SK-N-SH (cell line): ENCODE measurements around the gene MEIS1.

Experiments used
- CTCF ChIP-seq: fragments of 200-600 bp; sonication (generic); IDR thresholded peaks from 2 replicates; pipeline ENCODE4 v1.6.1; 2017; ENCODE audit warnings: antibody characterized with exemption, mild to moderate bottlenecking, moderate library complexity
- MAX ChIP-seq: IDR thresholded peaks from 2 replicates; pipeline ENCODE4 v1.4.0; 2012; ENCODE audit warnings: low read depth

- TF ChIP-seq CTCF (no peak), MAX (no peak)
These were observed 62.7 kb downstream of the MEIS1 start for GRCh38 chr2:66497431-66498288.
